ENCODE results near the gene AKIRIN2. TPM values are rescaled to one million over a fixed set of nuclear protein-coding genes. Genes with fewer than 3 reads are reported as not detected.

The AKIRIN2 gene
- total and polyA plus RNA-seq, 2 donors (not counting 3 experiments of a cell fraction or from before 2014, with no cell fraction given) = 19.0 to 46.4 TPM

DNA sequence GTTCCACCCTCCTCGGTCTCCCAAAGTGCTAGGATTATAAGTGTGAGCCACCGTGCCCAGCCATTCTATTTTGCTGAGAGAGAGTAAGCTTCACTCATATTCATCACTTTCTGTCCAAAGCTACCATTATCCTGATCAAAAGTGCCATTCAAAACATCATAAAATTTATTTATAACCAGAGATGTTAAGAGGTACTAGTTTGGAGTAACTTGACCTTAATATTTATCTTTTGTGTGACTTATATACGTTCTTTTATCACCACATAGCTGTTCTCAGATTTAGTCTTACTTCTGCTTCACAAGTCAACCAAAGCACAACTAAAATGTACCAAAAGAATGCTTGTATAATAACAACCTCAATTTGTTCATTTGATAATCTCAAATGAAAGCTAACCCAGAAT is 18.1 kb downstream of the AKIRIN2 start:
- ChIA-PET POLR2A (no interaction called here), CTCF (interaction anchor here (2.9 kb wide), 1 partner anchor 14 kb away, joined by 10 read pairs; no protein-coding TSS in a partner anchor)
- Histone ChIP-seq H3K27me3 (ENCODE audit: control insufficient read depth in 2 of 2, insufficient read depth in 2 of 2, low read length in 2 of 2) (no peaks in the 10 kb centered on the region), H3K36me3 (ENCODE audit: control insufficient read depth in 2 of 2, extremely low read depth in 1 of 2, insufficient read depth in 2 of 2, low read length in 2 of 2) (no peaks in the 10 kb centered on the region), H3K4me3 (replicated peaks in 1 of 3; ENCODE audit: insufficient read depth in 1 of 3, low read depth in 1 of 3, low read length in 3 of 3) (no peak overlapping the region), H3K4me2 (ENCODE audit: insufficient read depth, low read length) (no peak overlapping the region), H3K9me1 (replicated peaks; ENCODE audit: control insufficient read depth, extremely low read depth, insufficient read depth, low read length) (no peaks in the 10 kb centered on the region), H3K27ac (ENCODE audit: insufficient read depth, low read depth, low read length) (no peak overlapping the region), H3K9me3 (replicated peaks; ENCODE audit: control insufficient read depth, insufficient read depth, low read length) (no peaks in the 10 kb centered on the region), H2AFZ (ENCODE audit: low read depth, low read length) (no peak overlapping the region), H4K20me1 (replicated peaks; ENCODE audit: control insufficient read depth, extremely low read depth, insufficient read depth, low read length) (peaks cover 12% of the 10 kb centered on the region), H3K79me2 (ENCODE audit: control insufficient read depth, insufficient read depth, low read length) (peaks cover 99% of the 10 kb centered on the region), H3K4me1 (ENCODE audit: control insufficient read depth, extremely low read depth, insufficient read depth, low read length) (no peaks in the 10 kb centered on the region), H3K9ac (replicated peaks; ENCODE audit: extremely low read depth, insufficient read depth, low read length) (no peak overlapping the region)
- TF ChIP-seq, protein P1, sequence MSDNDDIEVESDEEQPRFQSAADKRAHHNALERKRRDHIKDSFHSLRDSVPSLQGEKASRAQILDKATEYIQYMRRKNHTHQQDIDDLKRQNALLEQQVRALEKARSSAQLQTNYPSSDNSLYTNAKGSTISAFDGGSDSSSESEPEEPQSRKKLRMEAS (IDR thresholded peaks at IDR 0.05; ENCODE audit: insufficient read depth, insufficient read length) = no peak
- TF ChIP-seq POLR2A (IDR thresholded peaks at IDR 0.05; ENCODE audit: low read depth, low read length) = no peak
- TF ChIP-seq MYC (IDR thresholded peaks at IDR 0.05; ENCODE audit: low read depth, low read length) = no peak
- TF ChIP-seq JUN (IDR thresholded peaks at IDR 0.05; ENCODE audit: borderline replicate concordance, insufficient read depth, insufficient read length, low read depth) = no peak
- TF ChIP-seq EZH2 (IDR thresholded peaks at IDR 0.05; ENCODE audit: borderline replicate concordance, low read depth, low read length, severe bottlenecking) = no peak
- TF ChIP-seq, protein P2, sequence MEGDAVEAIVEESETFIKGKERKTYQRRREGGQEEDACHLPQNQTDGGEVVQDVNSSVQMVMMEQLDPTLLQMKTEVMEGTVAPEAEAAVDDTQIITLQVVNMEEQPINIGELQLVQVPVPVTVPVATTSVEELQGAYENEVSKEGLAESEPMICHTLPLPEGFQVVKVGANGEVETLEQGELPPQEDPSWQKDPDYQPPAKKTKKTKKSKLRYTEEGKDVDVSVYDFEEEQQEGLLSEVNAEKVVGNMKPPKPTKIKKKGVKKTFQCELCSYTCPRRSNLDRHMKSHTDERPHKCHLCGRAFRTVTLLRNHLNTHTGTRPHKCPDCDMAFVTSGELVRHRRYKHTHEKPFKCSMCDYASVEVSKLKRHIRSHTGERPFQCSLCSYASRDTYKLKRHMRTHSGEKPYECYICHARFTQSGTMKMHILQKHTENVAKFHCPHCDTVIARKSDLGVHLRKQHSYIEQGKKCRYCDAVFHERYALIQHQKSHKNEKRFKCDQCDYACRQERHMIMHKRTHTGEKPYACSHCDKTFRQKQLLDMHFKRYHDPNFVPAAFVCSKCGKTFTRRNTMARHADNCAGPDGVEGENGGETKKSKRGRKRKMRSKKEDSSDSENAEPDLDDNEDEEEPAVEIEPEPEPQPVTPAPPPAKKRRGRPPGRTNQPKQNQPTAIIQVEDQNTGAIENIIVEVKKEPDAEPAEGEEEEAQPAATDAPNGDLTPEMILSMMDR (IDR thresholded peaks at IDR 0.05; ENCODE audit: extremely low read depth in 1 of 2, insufficient read depth in 1 of 2, low read depth in 1 of 2, low read length in 2 of 2) = no peak
- TF ChIP-seq POLR2AphosphoS5 (IDR thresholded peaks at IDR 0.05; ENCODE audit: insufficient read depth, low read depth, low read length) = no peak
- TF ChIP-seq FOS (IDR thresholded peaks at IDR 0.05; ENCODE audit: borderline replicate concordance, insufficient read depth, low read length) = no peak
- no peak for TF ChIP-seq GATA2 (IDR thresholded peaks at IDR 0.05; ENCODE audit: insufficient read depth, insufficient read length, low read depth, low read length)
- FAIRE-seq (no peak), DNase-seq (ENCODE audit: low read depth, low spot score) (no peak)
- intact Hi-C loops (cut with micrococcal nuclease) = no loop called here
- dilution Hi-C loops (cut with MboI; ENCODE audit: extremely low pct_ligation_motif_present, low sequenced_read_pairs) = no loop called here
- no TSS peak for BruUV-seq (replicated peaks)

All from endothelial cell of umbilical vein (primary cell).